Hepatocyte (in vitro differentiated cells): ENCODE results near the gene ZFHX3. TPM values are rescaled to one million over a fixed set of nuclear protein-coding genes. Genes with fewer than 3 reads are reported as not detected.

Source experiments
- DNase-seq: peaks from one replicate; pipeline ENCODE4 v3.0.0-alpha.2; 2016; ENCODE audit warnings: low spot score
- H2AFZ ChIP-seq: fragments of 200-600 bp; sonication (generic); 2 replicates; pipeline ENCODE4 v1.6.0; 2016; ENCODE audit warnings: antibody characterized with exemption, mild to moderate bottlenecking
- H3K27ac ChIP-seq: fragments of 200-600 bp; sonication (generic); 2 replicates; pipeline ENCODE4 v1.5.1; 2016; ENCODE audit warnings: mild to moderate bottlenecking
- H3K27me3 ChIP-seq: fragments of 200-600 bp; sonication (generic); 2 replicates; pipeline ENCODE4 v1.6.1; 2016
- H3K36me3 ChIP-seq: fragments of 200-600 bp; sonication (generic); replicated peaks from 2 replicates; pipeline ENCODE4 v1.5.1; 2016; ENCODE audit warnings: low read depth; ENCODE audit not compliant: insufficient read depth
- H3K4me1 ChIP-seq: fragments of 200-600 bp; sonication (generic); 2 replicates; pipeline ENCODE4 v1.5.1; 2016; ENCODE audit warnings: mild to moderate bottlenecking, moderate library complexity; ENCODE audit not compliant: insufficient read depth
- H3K4me2 ChIP-seq: fragments of 200-600 bp; sonication (generic); 2 replicates; pipeline ENCODE4 v1.6.0; 2016
- H3K4me3 ChIP-seq: fragments of 200-600 bp; sonication (generic); 2 replicates; pipeline ENCODE4 v1.5.1; 2016; ENCODE audit warnings: mild to moderate bottlenecking
- H3K79me2 ChIP-seq: fragments of 200-600 bp; sonication (generic); 2 replicates; pipeline ENCODE4 v1.6.0; 2017; ENCODE audit warnings: mild to moderate bottlenecking
- H3K9me2 ChIP-seq: fragments of 200-600 bp; sonication (generic); replicated peaks from 2 replicates; pipeline ENCODE4 v1.6.0; 2017; ENCODE audit warnings: mild to moderate bottlenecking; ENCODE audit not compliant: insufficient read depth
- H3K9me3 ChIP-seq: fragments of 200-600 bp; sonication (generic); 2 replicates; pipeline ENCODE4 v1.5.1; 2016; ENCODE audit warnings: low read depth, mild to moderate bottlenecking
- H4K20me1 ChIP-seq: fragments of 200-600 bp; sonication (generic); 2 replicates; pipeline ENCODE4 v1.6.0; 2016; ENCODE audit warnings: mild to moderate bottlenecking; ENCODE audit not compliant: insufficient read depth, poor library complexity, severe bottlenecking
- EZH2 ChIP-seq: fragments of 200-600 bp; sonication (generic); IDR thresholded peaks from 2 replicates; pipeline ENCODE4 v1.6.1; 2016; ENCODE audit warnings: antibody characterized with exemption, mild to moderate bottlenecking, borderline replicate concordance
- EZH2phosphoT487 ChIP-seq: fragments of 200-600 bp; sonication (generic); IDR thresholded peaks from one replicate; pipeline ENCODE4 v1.6.1; 2018; ENCODE audit warnings: antibody characterized with exemption, mild to moderate bottlenecking, low read depth, moderate library complexity; ENCODE audit not compliant: unreplicated experiment, severe bottlenecking
- WGBS: methylation state at CpG from one replicate; pipeline ENCODE4 v1.1.6; 2016; ENCODE audit warnings: low lambda C conversion rate; ENCODE audit errors: missing lambda C conversion rate; 5-methylcytosine and 5-hydroxymethylcytosine counted together
- polyA plus RNA-seq: library from polyadenylated mRNA; unstranded; fragments of >200 nt; fragmentation: Nextera tagmentation; extraction: Ambion mirVana; gene quantifications from 2 replicates; pipeline ENCODE4 v1.2.1, GENCODE V29; 2016
- total RNA-seq: library from RNA; depleted of rRNA; stranded (reverse); fragments of >200 nt; gene quantifications from 2 replicates; pipeline ENCODE4 v1.2.3, GENCODE V29; 2014
- TF ChIP-seq, protein P1 (sequence below): fragments of 200-600 bp; sonication (generic); IDR thresholded peaks from 2 replicates; pipeline ENCODE4 v1.5.1; 2016; ENCODE audit warnings: antibody characterized with exemption, mild to moderate bottlenecking; ENCODE audit not compliant: poor library complexity

The ZFHX3 gene
- total and polyA plus RNA-seq, 2 experiments from 2014 or later: 6.4 to 11.6 TPM

DNA sequence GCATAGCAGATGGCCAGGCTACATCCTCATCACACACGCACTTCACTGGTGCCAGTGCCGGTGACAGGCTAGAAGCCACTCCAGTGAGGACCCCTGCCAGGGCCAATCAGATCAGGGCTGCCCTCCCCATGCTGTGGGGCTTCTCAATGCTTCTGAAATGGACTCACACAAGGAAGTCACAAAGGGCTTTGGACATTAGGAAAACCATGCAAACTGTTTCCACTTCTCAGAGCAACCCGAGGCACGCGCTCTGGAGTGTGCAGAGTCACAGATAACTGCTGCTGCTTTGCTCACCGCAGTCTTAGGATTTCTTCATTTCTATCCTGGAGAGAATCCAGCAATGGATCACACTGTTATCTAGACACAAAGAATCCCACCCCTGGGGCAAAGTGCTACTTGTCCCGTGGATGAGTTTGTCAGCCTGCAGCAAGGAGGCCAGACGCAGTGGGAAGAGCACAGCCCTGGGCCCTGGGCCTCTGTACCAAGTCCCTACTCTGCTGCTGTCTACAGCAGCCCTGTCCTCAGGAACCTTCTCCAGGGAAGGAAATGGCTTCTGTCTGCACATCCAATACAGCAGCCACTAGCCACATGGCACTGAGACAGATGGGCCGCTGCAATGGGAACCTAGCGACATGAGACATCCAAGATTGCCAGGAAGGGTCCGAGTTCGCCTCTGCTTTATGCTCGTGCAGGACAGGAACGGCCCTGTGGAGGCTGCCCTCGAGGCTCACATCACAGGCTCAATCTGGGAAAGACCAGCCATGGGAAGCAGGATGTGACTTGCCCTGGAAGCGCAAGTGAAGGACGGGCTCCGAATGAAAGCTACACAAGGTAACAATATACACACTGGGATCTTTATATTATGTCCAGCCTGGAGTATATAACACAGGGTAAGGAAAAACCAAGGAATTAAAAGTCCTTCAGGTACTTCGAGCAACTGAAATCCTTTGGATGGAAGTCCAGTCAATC lies 169.3 kb downstream of the ZFHX3 start:
- peaks cover 32% of the 10 kb centered on the region for H3K79me2 ChIP-seq
- no peaks in the 10 kb centered on the region for H3K36me3 ChIP-seq
- TF ChIP-seq EZH2phosphoT487 (no peak), EZH2 (no peak)
- TF ChIP-seq, protein P1, sequence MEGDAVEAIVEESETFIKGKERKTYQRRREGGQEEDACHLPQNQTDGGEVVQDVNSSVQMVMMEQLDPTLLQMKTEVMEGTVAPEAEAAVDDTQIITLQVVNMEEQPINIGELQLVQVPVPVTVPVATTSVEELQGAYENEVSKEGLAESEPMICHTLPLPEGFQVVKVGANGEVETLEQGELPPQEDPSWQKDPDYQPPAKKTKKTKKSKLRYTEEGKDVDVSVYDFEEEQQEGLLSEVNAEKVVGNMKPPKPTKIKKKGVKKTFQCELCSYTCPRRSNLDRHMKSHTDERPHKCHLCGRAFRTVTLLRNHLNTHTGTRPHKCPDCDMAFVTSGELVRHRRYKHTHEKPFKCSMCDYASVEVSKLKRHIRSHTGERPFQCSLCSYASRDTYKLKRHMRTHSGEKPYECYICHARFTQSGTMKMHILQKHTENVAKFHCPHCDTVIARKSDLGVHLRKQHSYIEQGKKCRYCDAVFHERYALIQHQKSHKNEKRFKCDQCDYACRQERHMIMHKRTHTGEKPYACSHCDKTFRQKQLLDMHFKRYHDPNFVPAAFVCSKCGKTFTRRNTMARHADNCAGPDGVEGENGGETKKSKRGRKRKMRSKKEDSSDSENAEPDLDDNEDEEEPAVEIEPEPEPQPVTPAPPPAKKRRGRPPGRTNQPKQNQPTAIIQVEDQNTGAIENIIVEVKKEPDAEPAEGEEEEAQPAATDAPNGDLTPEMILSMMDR: no peak
- no peak overlapping the region for H3K4me3 ChIP-seq
- WGBS: 78% methylated on average over 19 of the region's 19 CpGs
- no peaks in the 10 kb centered on the region for H3K27me3 ChIP-seq
- no peak overlapping the region for H2AFZ ChIP-seq
- peak overlapping the region; percentile 29 for H3K4me2 ChIP-seq
- peak overlapping the region; percentile 94 for H3K27ac ChIP-seq
- peak; percentile 78 for DNase-seq
- no peaks in the 10 kb centered on the region for H3K9me2 ChIP-seq
- peaks cover 43% of the 10 kb centered on the region for H3K4me1 ChIP-seq
- no peaks in the 10 kb centered on the region for H3K9me3 ChIP-seq
- H4K20me1 ChIP-seq: no peaks in the 10 kb centered on the region

DNA sequence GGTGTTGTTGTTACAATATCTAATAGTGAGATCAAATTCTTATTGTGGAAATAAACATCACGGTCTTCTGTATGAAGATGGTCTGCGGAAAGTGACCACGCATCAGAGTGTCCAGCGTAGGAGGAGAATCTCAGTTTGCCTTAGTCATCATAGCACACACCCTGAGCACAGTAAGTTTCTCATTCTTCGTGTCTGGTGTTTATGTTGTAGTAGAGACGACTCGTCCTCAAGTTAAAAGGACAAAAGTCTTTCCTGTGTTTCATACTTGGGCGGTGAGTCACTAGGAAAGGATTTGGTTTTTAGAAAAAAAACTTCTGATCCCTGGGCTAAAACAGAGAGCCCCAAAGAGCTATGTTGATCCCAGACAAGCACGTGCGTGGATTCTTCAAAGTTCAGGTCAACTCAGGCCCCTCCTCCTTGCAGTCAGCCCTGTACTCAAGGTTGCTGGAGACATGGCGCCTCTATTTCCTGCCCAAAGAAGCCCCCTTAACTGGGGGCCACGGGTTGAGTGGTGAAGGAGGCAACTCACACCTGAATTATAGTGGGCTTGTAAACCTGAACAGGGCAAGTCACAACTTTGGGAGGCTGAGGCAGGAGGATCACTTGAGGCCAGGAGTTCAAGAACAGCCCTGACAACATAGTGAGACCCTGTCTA lies 170.4 kb downstream of the ZFHX3 start:
- 39% methylated on average over 12 of the region's 12 CpGs for WGBS
- H3K27ac ChIP-seq: peak overlapping the region; percentile 94

DNA sequence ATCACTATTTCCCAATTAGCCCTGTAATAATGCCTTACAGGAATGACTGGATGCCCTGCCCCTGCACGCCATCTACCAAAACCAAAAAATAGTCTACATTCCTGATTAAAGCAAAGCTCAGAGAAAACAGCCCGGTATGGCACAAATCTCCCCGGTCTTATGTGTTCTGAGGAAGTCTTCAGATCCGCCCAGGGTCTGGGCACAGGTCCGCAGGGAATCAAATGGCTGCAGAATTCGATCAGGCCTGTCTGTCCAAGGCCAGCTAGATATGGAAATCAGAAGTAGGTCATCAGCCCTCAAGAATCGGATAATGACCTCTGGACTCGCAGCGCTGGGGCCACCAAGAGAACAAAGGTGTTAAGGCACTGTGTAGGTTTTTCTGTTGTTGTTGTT lies 171.0 kb downstream of the ZFHX3 start:
- Histone ChIP-seq H3K27me3 (no peaks in the 10 kb centered on the region), H3K4me2 (peak overlapping the region; percentile 62), H3K9me2 (no peaks in the 10 kb centered on the region), H3K4me1 (peaks cover 43% of the 10 kb centered on the region), H2AFZ (no peak overlapping the region), H3K36me3 (no peaks in the 10 kb centered on the region), H3K4me3 (no peak overlapping the region), H3K27ac (peak overlapping the region; percentile 94), H4K20me1 (no peaks in the 10 kb centered on the region), H3K9me3 (no peaks in the 10 kb centered on the region), H3K79me2 (peaks cover 26% of the 10 kb centered on the region)
- DNase-seq: no peak
- TF ChIP-seq EZH2 (no peak), EZH2phosphoT487 (no peak)
- TF ChIP-seq, protein P1: no peak
- 62% methylated on average over 9 of the region's 9 CpGs for WGBS

More for the DNA sequence above, 170.4 kb downstream of the ZFHX3 start:
- no peaks in the 10 kb centered on the region for H3K9me3 ChIP-seq
- H3K4me3 ChIP-seq: no peak overlapping the region
- peaks cover 43% of the 10 kb centered on the region for H3K4me1 ChIP-seq
- TF ChIP-seq EZH2 (no peak), EZH2phosphoT487 (no peak)
- TF ChIP-seq, protein P1: no peak
- no peak overlapping the region for H2AFZ ChIP-seq
- peak; percentile 77 for DNase-seq
- peak overlapping the region; percentile 62 for H3K4me2 ChIP-seq
- H3K27me3 ChIP-seq: no peaks in the 10 kb centered on the region
- H3K36me3 ChIP-seq: no peaks in the 10 kb centered on the region
- H3K79me2 ChIP-seq: peaks cover 29% of the 10 kb centered on the region
- H3K9me2 ChIP-seq: no peaks in the 10 kb centered on the region
- H4K20me1 ChIP-seq: no peaks in the 10 kb centered on the region
